RPMI7951 (cell line): Measurements from ENCODE around the gene GID8. TPM values are rescaled to one million over a fixed set of nuclear protein-coding genes. Genes with fewer than 3 reads are reported as not detected.

Source experiments
- DNase-seq: peaks from one replicate; pipeline ENCODE4 v3.0.0-alpha.2; 2012; ENCODE audit warnings: low read depth
- total RNA-seq: library from RNA; depleted of rRNA; stranded (reverse); fragments of >200 nt; shearing (Covaris generic); gene quantifications from 2 replicates; pipeline ENCODE4 v1.2.3, GENCODE V29; 2014

GID8 gene
- total RNA-seq, 1 experiment from 2014 or later = 25.4 TPM

DNA sequence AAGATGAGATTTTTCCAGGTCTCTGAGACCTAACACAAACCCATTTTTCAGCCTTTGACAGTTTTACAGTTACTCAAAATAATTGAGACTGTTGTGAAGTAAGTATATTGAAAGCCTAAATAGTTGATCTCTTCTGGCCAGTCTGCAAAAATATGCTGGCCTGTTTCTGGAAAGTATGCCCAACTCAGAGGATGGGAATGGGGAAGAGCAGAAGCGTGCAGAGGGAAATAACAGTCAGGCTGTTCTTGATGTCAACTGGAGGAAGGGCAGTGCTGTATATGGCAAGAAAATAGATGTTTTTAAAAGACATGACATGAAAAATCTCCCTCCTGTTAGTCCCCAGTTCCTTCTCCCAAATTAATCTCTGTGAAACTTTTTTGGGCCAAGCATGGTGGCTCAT, 3.8 kb downstream of the GID8 start:
- no peak for DNase-seq

DNA sequence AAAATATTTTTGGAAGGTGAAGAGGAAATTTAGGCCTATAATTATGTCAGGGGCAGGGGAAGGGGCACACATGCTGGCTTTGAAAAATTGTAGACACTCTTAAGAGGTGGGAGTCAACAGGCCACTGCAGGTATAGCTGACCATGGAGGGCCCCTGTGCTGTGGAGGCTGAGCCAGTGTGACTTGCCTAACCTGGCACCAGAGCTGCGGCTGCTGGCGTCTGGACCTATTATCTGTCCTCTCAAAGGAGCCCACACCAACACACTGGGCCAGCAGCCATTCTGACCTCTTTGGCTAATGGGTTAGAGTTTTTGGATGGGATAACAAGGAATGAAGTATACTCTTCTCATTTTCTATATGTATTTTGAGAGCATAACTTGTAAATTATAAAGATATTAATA, 4.5 kb downstream of the GID8 start:
- DNase-seq = no peak

DNA sequence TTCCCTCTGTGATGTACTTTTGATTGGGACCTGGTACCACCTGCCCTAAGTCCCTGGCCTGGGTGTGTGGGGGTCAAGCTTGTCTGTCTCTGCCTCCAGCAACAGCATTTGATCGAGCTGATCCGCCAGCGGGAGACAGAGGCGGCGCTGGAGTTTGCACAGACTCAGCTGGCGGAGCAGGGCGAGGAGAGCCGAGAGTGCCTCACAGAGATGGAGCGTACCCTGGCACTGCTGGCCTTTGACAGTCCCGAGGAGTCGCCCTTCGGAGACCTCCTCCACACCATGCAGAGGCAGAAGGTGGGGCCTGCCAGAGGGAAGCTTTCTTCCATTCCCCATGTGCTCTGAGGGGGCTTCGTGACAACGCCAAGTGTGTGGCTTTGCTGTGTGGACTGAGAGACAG, 5.4 kb downstream of the GID8 start:
- no peak for DNase-seq

DNA sequence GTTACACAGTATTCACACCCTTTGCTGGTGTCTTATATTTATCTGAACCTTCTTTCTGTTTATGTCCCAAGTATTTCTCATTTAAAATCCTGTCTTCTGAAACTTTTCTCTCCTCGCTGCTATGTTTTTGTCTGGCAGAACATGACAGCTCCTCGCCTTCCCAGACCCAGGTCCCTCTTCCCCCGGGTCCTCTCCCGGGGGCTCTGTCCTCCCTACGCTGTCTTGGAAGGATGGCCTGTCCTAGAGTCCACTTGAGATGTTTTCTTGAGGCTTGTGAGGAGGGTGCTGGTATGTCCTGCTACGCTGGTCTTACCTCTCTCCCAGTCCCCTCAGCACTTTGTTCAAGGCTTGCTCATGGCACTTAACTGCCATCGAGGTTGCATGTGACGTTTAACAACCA, 6.2 kb downstream of the GID8 start:
- DNase-seq = no peak

DNA sequence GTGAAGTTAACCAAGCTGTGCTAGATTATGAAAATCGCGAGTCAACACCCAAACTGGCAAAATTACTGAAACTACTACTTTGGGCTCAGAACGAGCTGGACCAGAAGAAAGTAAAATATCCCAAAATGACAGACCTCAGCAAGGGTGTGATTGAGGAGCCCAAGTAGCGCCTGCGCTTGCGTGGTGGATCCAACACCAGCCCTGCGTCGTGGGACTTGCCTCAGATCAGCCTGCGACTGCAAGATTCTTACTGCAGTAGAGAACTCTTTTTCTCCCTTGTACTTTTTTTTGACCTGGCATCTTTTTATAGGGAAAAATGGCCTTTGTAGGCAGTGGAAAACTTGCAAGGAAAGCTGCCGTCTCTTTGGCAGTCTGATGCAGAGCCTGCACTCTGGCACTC, 6.8 kb downstream of the GID8 start:
- no peak for DNase-seq

DNA sequence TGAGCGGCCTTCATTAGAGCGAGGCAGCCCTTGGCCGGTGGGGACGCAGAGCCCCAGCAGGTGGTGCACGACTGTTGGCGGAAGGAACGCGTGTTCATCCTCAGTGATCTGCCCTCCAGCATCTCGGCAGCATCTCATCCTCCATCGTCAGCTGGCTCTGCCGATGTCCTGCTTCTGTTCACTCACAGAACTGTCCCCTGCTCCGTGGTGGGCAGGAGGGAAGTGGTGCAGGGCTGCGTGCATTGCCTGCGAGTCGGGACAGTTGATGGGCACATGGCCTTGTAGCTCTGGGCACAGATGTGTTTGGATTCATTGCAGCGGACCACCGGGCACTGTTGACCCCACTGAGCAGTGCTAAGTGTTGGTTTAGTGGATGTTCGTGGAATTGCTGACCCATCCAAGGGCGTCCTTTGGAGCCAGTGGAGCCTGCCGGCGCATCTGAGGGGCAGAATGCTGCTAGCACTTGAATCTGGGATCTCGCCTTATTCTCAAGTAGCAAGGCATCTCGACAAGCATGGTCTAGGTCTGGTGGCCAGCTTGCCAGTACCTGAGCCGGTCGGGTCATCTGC, 7.9 kb downstream of the GID8 start:
- DNase-seq = no peak

DNA sequence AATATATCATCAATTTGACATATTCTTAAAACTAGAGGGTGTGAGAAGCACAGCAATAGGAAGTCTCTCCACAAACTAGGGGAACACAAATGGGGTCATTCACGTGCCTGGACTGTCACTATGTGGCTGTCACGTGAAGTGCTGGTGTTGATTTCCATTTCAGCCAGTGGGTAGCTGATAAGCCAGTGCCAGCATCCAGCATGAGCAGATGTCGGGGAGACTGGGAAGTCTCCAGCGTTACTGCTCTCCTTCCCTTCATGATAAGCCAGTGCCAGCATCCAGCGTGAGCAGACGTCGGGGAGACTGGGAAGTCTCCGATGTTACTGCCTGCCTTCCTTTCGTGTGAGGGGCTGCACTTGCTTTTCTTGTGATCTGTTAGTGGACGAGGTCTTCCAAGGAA, 9.0 kb downstream of the GID8 start:
- DNase-seq = no peak

DNA sequence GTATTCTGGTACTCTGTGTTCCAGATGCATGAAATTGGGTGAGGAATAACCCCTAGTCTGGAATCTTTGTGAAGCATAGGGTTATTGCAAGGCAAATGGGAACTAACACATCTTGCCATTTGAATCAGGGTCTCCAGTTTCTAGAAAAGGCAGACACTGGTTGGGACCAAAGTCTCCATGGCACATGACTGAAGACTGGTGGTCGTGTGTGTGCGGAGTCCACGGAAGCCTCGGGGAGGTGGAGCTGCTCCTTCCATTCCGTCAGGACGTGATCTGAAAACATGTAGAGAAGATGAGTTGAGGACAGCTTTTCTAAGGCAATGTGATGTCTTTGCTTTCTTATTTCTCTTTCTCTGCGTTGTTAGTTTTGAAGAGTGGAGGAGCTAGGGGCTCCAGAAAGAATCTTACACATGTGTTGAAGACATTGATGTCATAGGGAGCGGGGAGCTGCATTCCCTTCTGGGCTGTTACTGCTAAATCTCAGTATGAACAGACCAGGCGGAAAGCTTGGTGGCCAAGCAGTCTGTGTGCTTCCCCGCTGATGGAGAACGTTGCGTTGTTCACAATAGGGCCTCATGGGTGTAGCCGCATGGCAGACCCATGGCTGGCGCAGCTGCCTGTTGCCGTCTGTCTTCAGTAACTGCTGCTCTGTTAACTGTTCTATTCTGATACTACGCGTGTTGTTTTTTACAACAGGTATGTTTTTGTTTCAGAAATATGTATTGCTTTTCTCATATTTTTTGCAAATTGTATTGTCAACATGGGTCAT, 9.8 kb downstream of the GID8 start:
- DNase-seq = no peak

DNA sequence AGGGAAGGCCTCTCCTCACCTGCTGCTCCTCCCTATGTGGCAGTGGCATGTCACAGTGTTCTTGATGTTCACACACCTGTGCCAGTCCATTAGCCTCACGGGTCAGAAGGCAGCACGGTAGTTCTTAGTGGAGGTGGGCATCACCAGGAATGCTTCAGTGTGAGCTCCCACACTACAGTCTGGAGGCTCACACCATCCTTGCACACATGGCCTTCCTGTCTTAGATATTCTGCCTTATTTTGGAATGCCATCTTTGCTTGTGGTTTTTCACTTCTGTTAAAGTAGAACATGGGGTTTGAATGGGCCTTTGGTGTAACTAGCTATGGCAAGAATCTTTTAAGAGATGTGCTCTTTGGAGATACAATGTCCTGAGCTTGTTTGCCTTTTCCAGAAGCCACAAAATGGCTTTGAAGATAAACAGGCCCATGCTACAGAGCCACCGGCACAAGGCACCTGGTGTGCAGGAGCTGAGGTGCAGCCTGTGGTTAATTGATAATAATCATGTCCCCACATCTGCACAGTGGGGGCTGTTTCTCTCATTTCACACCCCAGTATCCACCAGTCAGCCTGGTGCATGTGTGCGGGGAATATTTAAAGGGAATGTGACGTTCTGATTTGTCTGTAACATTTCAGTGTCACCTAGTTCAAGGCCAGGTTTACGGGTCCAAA, 11.3 kb downstream of the GID8 start:
- DNase-seq = no peak

DNA sequence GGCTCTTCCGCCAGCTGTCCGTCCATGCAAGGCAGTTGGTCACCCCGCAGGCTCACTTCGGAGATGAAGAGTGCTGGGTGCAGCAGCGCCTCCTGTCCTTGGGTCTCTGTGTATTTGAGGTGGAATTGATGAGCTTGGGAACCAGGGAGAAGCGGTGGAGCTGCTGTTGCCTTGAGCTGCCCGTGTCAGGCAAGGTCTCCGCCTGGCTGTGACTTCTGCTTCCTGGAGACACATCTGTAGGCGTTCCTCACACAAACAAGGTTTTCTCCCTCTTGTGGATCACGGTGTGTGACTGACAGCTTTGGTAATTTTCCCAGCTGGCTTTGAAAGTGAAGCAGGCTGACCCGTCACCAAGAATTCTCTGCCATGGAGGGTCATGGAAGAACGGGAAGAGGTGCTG, 12.0 kb downstream of the GID8 start:
- DNase-seq = no peak

DNA sequence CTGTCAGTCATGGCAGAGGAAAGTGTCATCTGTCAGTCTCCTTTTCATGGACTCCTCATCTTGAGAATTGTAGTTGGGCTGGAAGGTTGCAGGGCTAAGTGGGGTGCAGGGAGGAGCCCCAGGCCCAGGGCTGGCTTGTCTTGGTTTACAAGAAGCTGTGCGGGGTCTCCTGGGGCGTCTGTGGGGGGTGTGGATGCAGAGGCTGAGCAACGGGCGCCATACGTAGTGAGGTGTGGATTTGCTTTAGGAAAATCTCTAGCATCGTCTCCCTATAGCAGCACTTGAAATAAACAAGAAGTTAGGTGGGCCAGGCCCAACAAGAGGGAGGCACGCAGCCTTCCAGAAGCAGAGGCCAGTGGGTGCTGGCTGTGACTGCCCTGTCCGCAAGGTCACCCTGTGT, 12.8 kb downstream of the GID8 start:
- no peak for DNase-seq

DNA sequence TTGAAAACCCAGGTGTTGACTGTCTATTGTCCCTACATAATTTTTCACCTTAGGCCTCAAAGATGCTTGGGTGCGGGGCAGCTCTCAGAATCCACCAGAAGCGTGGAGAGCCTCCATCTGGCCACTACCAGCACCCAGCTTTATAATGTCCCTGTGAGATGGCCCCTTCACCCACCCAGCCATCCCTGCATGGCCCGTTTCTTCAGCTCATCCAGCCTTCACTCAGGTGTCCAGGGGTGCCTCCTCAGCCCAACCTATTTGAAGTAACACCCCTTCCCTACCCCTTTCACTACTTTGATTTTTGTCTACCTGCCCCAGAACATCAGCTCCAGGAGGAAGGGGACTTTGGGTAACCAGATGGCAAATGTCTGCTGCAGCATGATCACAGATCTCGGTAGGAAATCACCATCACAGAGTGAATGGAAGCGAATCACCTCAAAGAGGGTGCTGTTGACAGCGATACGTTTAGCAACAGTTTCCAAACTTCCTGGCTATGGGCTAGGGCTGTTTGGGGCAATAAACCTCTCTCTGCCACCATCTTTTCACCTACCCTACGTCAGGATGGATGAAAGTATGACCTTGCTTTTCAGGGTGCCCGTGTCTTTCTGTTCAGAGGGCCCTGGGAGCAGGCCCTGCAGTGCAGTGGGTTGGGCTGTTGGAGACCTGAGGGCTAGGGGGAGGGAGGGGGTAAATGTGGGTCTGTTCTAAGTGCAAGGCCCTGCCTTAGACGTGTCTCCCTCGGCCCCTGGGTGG, 13.4 kb downstream of the GID8 start:
- DNase-seq = no peak

DNA sequence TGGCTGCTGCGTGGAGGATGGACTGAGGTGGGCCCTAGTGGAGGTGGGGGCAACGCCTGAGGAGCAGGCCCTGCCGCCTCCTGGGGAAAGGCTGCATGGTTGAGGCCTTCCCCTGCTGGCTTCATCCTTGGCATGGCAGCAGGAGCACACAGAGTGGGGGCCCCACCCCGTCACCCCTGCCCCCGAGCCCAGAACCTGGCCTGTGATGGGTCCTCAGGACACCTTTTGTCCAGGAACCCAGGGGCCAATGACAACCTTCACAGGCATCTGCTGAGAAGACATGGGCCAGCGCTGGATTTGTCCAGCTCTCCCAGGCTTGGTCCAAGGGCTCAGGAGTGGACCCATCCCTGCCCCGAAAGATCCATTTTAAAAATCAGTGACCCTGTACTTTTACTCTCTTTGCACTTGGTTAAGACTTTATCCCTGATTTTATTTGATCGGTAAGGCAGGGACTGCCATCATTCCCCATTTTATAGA, 14.0 kb downstream of the GID8 start:
- no peak for DNase-seq

DNA sequence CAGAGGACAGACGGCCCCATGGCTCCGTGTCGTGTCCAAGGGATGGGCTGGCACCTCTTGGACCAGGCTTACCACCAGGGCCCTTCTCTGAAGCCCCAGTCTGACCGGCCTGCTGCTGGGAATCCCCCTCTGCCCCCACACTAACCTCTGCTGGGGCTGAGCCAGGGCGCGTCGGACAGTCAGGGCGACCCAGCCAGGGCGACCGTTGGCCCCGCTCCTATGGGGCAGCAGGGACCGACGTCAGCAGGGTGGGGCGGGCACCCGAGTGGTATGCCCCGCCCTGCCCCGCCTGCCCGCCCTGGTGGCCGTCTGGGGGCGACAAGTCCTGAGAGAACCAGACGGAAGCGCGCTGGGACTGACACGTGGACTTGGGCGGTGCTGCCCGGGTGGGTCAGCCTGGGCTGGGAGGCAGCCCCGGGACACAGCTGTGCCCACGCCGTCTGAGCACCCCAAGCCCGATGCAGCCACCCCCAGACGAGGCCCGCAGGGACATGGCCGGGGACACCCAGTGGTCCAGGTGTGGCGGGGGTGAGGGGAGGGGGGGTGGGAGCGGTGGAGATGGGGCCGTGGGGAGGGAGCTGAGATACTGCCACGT, 14.5 kb downstream of the GID8 start, which contains the start of gene SLC17A9:
TSS of gene SLC17A9 (plus strand) at position 337 of the 595 bp plus-strand sequence. CDS start at position 459, 122 bp downstream.
- DNase-seq = peak; percentile 69

DNA sequence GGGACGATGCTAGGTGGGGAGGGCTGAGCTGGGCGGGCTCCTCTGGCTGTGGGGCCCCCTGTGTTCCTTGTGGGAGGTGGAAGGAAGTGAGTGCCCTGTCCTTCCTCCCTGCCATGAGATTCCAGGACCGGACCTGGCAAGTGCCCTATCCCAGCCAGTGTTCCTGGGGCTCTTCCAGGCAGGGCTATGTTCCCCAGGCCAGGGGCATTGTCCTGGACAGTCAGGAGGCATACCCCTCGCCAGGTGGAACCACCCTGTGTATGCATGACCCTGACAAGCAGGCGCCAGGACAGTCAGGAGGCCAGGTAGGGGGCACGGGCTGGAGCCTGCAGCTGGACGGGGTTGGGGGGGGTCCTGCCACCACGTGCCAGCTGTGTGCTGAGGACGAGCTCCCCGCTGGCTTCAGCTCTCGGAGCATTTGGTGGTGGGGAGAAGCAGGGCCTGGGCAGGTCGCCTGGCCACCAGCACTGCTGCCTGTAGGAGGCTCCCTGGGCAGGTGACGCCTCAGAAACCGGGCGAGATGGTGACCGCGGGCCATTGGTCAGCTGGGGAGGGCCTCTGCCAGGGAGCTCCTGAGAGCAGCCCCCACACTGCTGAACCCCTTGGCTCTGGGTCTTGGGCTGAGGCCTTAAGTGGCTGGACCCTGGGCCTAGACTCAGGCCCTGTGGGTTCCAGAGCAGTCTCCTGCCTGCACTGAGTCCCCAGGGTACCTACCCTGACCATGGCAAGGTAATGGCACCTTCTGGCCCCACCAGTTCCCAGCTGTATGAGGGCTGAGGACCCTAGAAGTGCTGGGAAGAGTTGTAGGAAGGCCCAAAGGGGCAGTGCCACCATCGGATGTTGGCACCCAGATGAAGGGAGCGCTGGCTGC, 15.3 kb downstream of the GID8 start:
- peak; percentile 28 for DNase-seq

DNA sequence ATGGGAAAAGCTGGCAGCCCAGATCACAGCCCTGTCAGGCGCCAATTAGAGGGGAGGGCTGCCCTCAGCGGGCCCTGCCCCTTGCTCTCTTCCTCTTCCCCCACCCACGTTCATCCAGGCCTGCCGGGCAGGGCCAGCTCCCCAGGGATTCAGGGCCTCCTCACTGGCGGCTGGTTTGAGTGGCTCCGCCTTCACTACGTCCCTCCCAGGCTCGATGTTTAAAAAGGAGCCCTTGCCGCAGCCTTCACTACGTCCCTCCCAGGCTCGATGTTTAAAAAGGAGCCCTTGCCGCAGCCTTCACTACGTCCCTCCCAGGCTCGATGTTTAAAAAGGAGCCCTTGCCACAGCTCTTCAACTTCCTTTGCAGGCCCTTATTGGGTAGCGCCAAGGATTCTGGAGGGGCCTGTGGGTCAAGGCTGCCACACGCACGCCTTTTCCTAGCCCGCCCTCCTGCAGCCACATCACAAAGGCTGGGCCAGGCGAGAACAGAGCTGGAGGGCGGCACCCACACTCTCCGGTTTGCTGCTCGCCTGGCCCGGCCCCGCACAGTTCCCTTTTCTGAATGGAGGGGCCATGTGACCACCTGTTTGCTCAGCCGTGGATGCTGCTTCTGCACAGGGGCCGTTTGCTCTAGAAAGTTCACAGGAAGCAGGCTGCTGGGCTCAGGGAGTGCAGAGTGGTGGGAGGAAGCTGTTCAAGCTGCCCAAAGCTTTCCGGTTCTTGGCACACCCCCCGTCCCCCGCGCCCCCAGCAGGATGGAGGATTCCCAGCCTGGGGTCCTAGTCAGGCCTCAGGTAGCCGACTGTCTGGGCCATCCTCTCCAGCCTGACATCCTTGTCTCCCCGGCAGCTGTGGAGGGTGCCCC, 16.1 kb downstream of the GID8 start:
- DNase-seq = peak; percentile 74

DNA sequence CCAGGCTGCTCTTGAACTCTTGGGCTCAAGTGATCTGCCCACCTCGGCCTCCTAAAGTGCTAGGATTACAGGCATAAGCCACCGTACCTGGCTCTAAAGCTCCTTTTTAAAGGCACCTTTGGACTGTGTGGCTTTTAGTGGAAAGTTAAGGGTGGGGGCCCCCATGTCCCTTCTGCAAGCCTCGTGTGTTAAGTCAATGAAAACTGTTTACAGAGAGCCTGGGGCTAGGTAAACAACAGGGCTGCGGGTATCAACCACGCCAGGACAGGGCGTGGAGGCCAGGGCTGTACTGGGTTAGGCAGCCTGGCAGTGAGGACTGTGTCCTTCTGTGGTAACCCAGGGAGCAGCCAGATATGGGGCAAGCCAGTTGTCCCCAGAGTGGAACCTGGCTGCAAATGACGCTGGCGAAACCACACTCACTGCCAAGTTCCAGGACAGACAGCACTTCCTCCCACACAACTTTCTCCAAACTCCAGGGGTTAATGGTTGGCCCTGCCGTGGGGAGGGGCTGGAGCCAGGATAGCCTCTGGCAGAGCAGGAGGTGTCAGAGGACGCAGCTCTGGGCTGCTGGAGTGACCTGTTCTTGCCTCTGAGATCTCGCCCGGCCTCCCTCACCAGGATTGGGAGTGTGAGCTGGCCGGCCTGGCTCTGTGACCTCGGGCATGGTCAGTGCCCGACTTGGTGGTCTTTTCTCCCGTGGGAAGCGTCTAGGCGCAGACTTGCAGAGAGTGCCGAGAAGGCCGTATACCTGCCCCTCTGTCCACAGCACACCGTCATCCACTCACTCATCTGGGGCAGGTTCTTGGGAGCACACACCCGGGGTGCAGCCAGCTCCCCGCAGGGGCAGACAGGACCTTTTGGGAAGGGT, 17.8 kb downstream of the GID8 start:
- DNase-seq = no peak

DNA sequence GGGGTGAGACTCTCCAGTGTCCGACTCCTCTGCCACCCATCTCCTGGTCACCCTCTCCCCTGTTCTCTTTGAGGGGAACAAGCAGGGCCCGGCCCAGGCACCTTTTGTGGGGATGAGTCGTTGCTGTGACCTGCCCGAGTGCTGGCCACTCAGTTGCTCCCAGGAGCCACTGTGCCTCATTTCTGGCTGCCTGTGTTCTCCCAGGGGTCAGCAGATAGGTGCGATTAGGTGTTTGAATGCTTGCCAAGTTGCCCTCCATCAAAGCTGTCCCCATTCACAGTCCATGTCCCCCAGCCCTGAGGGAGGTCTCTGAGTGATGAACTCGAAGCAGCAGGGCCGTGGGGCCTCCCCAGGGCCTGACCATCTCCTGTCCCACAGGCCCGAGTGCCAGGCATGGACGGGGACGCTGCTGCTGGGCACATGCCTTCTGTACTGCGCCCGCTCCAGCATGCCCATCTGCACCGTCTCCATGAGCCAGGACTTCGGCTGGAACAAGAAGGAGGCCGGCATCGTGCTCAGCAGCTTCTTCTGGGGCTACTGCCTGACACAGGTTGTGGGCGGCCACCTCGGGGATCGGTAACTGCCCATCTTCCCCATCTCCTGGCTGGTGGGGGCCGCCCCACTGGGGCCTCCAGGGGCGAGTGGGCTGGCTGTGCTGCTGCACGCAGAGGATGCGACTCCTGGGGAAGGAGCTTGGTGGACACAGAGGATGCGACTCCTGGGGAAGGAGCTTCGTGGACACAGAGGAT, 18.6 kb downstream of the GID8 start:
- no peak for DNase-seq
